ENCODE measurements around the gene ST6GALNAC4. TPM values are rescaled to one million over a fixed set of nuclear protein-coding genes. Genes with fewer than 3 reads are reported as not detected.
A peak's percentile ranks its signal among the peaks of the same experiment; 100 is the strongest.

ST6GALNAC4 gene
- total RNA-seq, 2 donors from 2014 or later, result 25.4 to 66.5 TPM

- intact Hi-C loops (cut with DNase I), result no loop called here
Measured at GRCh38 chr9:127946728-127947127, 29.9 kb upstream of the ST6GALNAC4 start.

GRCh38 chr9:127945942-127946341, 29.1 kb upstream of the ST6GALNAC4 start:
- no peak for TF ChIP-seq CTCF (IDR thresholded peaks at IDR 0.05)
- H3K4me1 ChIP-seq, result peaks cover 3% of the 10 kb centered on the region
- no peak overlapping the region for H3K27ac ChIP-seq
- no peaks in the 10 kb centered on the region for H3K9me3 ChIP-seq
- no peak for DNase-seq
- H3K27me3 ChIP-seq, result no peaks in the 10 kb centered on the region
- H3K9ac ChIP-seq (ENCODE audit: low read depth in 2 of 2, low read length in 2 of 2), result no peak overlapping the region
- no peak overlapping the region for H3K4me3 ChIP-seq
- peaks cover 23% of the 10 kb centered on the region for H3K36me3 ChIP-seq
- intact Hi-C loops (cut with DNase I), result no loop called here

More at GRCh38 chr9:127946728-127947127, 29.9 kb upstream of the ST6GALNAC4 start:
- H3K27ac ChIP-seq, result no peak overlapping the region
- H3K4me1 ChIP-seq, result peaks cover 3% of the 10 kb centered on the region
- no peaks in the 10 kb centered on the region for H3K27me3 ChIP-seq
- TF ChIP-seq CTCF (IDR thresholded peaks at IDR 0.05), result no peak
- H3K36me3 ChIP-seq, result peaks cover 23% of the 10 kb centered on the region
- H3K9ac ChIP-seq (ENCODE audit: low read depth in 2 of 2, low read length in 2 of 2), result no peak overlapping the region
- no peak for DNase-seq
- no peak overlapping the region for H3K4me3 ChIP-seq
- no peaks in the 10 kb centered on the region for H3K9me3 ChIP-seq

GRCh38 chr9:127945338-127945737, 28.5 kb upstream of the ST6GALNAC4 start:
- no peak for TF ChIP-seq CTCF (IDR thresholded peaks at IDR 0.05)
- no peaks in the 10 kb centered on the region for H3K9me3 ChIP-seq
- no peak for DNase-seq
- intact Hi-C loops (cut with DNase I), result no loop called here
- no peak overlapping the region for H3K27ac ChIP-seq
- H3K36me3 ChIP-seq, result peaks cover 22% of the 10 kb centered on the region
- no peak overlapping the region for H3K9ac ChIP-seq (ENCODE audit: low read depth in 2 of 2, low read length in 2 of 2)
- peaks cover 3% of the 10 kb centered on the region for H3K4me1 ChIP-seq
- H3K4me3 ChIP-seq, result no peak overlapping the region
- H3K27me3 ChIP-seq, result no peaks in the 10 kb centered on the region

- Histone ChIP-seq H3K4me1 (peaks cover 3% of the 10 kb centered on the region), H3K9ac (ENCODE audit: low read depth in 2 of 2, low read length in 2 of 2) (no peak overlapping the region), H3K36me3 (peaks cover 16% of the 10 kb centered on the region), H3K9me3 (no peaks in the 10 kb centered on the region), H3K27ac (no peak overlapping the region), H3K4me3 (no peak overlapping the region), H3K27me3 (no peaks in the 10 kb centered on the region)
- intact Hi-C loops (cut with DNase I), result no loop called here
- no peak for TF ChIP-seq CTCF (IDR thresholded peaks at IDR 0.05)
- no peak for DNase-seq
Measured at GRCh38 chr9:127944586-127945218, 27.9 kb upstream of the ST6GALNAC4 start.

- H3K27ac ChIP-seq, result no peak overlapping the region
- intact Hi-C loops (cut with DNase I), result no loop called here
Measured at GRCh38 chr9:127943731-127944144, 26.9 kb upstream of the ST6GALNAC4 start.

More at GRCh38 chr9:127943731-127944144, 26.9 kb upstream of the ST6GALNAC4 start:
- peak; percentile 90 for DNase-seq
- Histone ChIP-seq H3K4me1 (no peaks in the 10 kb centered on the region), H3K4me3 (no peak overlapping the region), H3K36me3 (peaks cover 14% of the 10 kb centered on the region), H3K9me3 (no peaks in the 10 kb centered on the region), H3K9ac (ENCODE audit: low read depth in 2 of 2, low read length in 2 of 2) (no peak overlapping the region), H3K27me3 (no peaks in the 10 kb centered on the region)
- TF ChIP-seq CTCF (IDR thresholded peaks at IDR 0.05), result peak; percentile 89
